Stimulated activated CD8-positive, alpha-beta memory T cell treated with anti-CD3 and anti-CD28 coated beads, Interleukin-15, amount 100 ng/mL, for 48 hours (primary cell): Measurements from ENCODE around the gene MKRN2.
"Not testable (repeated sequence)": the region's sequence is repeated elsewhere in the genome, so short reads cannot be mapped to it uniquely, and the experiment has no call there.

Experiments
- DNase-seq, 2 donors: peaks; one replicate each; pipeline ENCODE4 v3.0.0-alpha.2; 2020; ENCODE audit warnings: low read depth in 2 of 2

Gene MKRN2

DNA sequence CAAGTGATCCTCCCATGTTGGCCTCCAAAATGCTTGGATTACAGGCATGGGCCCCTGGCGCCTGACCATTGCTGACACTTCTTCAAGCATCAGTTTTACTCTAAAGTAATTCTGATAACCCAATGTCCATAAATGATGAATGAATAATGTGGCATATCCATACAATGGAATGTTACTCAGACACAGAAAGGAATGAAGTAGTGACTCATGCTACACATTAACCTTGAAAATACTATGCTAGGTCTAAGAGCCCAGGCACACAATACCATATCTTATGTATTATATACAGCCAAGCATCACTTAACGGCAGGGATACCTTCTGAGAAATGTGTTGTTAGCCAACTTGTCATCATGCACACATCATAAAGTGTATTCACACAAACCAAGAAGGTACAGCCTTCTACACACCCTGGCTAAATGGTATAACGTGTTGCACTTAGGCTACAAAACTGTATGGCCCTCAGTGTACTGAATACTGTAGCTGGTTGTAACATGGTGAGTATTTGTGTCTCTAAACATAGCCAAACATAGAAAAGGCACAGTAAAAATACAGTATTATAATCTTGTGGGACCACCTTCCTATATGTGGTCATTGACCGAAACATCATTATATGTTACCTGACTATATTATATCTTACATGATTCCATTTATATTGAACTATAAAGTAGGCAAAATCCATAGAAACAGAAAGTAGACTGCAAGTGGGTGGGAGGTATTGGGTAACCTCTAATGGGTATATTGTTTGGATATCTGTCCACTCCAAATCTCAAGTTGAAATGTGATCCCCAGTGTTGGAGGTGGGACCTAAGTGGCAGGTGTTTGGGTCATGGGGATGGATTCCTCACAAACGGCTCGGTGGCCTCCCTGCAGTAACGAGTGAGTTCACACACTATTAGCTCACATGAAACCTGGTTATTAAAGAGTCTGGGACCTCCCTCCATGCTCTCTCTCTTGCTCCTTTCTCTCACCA, 31.4 kb downstream of the MKRN2 start:
- DNase-seq = no peak

DNA sequence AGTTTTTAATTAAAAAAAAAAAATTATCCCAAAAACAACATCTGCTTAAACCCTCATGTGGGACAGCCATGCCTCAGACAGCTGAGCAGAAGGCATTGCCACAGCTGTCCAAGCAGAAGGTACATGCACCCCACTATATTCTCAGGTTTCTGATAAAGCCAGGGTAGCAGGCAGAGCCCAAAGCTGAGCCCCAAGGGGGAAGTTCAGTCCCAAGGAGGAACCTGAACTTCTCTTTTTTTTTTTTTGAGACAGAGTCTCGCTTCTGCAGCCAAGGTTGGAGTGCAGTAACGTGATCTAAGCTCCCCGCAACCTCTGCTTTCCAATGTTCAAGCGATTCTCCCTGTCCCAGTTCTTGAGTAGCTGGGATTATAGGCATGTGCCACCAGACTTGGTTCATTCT, 33.2 kb downstream of the MKRN2 start:
- DNase-seq = no peak

DNA sequence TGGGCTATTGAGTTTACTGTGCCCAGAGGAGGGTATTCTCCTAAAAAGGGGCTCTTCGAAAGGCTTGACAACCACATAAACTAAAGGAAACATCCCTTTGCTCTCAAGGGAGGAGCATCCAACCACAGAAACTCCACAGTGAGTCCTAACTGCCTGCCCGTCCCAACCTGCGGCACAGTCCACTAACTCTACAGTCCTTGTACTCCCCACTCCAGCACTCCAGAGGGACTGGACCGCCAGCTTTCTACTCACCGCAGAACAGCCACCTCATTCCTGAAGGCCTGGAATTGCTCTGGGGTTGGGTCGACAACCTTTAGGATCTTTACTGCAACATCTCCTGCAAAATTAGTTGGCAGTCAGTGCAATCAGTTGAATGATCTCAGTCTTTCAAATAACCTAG, 34.6 kb downstream of the MKRN2 start:
- DNase-seq = no peak

DNA sequence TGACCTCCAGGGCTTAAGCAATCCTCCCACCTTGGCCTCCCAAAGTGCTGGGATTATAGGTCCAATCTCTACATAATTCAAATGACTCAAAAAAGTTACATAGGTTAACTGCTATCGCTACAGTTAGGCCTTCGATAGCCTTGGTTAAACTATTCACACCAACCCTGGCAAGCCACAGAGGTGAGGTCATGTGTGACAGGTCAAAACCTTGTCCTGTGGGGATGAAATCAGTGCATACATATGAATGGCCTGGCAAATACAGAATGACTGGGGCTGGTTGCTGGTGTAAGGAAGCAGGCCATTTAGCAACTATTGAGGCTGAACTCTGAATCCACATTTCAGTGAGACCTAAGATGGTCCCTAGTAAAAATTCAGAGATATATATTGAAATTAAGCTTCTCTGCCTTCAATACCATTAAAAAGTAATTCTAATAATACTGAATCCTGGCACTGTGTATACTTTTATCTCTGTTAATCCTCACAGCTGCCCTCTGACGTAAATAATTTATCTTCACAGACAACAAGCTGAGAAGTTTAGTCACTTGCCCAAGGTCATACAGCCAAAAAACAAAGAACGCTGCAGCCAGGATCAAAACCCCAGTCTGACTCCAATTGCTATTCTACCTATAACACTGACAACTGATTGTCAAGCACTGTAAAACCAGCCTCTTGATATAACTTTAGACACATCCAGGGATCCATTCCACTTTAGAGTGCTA, 35.3 kb downstream of the MKRN2 start:
- no peak for DNase-seq

DNA sequence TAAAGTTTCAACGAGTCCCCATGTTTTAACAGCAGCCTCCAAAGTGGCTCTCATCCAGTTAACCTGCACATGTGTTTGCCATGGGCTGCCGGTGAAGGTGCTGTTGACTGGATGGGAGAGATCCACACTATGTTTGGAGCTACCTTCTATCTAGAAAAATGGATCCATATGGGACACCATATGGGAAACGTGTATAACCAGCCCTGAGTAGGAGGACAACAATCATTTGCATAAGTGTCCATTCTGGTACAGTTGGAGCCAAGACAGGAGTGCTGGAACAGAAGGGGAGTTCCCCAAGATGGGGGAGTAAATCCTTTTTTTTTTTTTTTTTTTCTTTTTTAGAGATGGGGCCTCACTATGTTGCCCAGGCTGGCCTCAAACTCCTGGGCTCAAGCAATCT, 36.6 kb downstream of the MKRN2 start:
- DNase-seq = no peak

DNA sequence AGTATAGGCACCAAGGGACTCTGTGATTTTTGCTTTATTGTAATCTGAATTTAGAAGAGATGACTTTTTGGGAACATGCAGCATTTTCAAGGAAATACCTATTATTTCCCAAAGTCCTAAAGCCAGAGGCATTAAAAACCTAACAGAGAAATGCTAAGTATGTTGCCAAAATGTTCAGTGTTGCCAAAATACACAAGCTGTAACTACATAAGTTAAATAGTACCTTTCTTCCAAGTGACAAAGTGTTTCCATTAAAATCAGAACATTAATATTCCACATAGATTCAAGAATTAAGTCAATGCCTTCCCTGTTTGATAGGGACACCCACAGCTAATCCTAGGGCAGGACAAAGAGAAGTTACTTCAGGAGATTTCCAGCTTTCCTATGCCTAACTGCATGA, 42.0 kb downstream of the MKRN2 start:
- DNase-seq = no peak

DNA sequence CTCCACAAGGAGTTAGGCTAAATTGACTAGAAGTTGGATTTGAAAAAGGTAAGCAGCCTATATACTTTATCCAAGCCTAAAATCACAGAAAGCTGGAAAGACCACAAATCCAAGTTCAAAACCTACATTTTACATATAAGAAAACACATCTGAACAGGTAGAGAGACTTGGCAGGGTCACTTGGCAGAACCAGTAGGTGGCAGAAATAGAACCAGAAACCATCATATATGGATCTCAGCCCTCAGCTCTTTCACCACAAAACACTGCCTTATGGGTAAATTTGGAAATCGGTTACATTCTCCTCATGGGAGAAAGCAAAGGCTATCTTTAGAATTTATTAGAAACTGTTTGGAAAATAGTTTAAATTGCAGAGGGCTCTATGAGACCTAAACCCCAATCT, 44.2 kb downstream of the MKRN2 start:
- DNase-seq = no peak

DNA sequence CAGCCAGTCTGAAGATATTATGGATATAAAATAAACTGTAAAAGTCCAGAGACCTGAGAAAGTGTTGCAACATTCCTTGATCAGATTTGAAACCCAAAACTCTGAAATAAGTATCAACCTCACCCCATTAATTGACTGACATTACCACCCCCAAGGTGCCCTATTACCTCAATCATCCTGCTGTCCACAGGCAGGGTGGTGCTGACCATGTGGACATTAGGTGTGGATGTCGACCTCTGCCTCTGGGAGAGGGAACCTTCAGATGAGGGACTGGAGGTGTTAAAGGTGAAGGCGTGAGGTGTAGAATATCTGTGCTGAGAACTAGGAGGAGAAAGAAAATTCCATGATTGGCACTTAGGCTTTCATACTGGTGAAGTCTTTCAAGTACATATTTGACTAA, 47.1 kb downstream of the MKRN2 start:
- no peak for DNase-seq

DNA sequence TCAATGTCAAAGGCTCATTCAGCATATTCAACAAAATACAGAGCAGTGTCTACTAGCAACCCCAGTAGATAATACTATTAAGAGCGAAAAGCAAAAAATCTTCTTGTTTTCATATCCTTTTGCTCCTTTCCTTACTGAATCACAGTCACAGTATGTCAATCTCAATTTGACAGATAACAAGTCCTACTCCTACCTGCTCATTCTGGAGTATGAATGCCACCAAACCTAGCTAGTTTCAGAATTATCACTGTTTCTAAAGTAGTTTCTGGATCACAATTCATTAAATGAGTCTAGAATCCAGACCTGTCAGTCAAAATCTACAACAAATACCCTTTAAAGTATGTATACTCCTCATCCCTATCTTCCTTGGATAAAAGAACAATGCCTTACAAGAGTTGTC, 51.5 kb downstream of the MKRN2 start:
- DNase-seq = no peak

DNA sequence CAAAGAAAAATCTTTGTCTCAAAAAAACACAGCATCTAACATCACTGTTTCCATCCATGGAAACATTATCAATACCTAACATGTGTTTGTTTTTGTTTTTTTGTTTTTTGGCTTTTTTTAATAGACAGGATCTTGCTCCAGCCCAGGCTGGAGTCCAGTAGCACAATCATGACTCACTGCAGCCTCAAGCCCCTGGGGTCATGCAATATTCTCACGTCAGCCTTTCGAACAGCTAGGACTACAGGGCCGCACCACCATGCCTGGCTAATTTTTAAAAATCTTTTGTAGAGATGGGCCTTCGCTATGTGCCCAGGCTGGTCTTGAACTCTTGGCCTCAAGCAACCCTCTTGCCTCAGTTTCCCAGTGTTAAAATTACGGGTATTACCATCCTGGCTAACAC, 54.2 kb downstream of the MKRN2 start:
- DNase-seq = no peak

DNA sequence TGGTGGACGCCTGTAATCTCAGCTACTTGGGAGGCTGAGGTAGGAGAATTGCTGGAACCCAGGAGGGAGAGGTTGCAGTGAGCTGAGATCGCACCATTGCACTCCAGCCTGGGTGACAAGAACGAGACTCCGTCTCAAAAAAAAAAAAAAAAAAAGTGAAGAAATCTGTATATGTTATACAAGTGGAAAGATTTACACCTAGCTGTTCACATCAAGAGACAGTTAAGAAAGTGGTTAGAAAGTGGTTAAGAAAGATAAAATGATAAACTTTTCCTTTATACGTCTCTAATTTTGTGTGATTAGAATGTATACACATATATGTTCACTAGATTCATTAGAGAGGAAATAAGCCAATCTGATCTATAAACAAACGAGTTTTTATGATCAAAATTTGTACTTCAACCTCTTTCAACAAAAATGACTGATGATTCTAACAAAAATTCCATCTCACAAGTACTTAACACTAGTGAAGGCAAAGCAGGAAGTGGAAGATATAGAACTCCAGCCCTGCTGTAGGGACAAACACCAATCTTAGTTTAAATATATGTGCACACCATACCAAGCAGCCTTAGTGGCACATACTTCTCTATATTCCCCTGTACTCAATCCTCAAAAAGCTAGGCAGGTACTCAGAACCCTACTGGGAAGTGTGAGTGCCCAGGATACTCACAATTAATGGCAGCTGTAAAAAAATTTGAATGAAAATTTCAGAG, 55.8 kb downstream of the MKRN2 start:
- no peak for DNase-seq

DNA sequence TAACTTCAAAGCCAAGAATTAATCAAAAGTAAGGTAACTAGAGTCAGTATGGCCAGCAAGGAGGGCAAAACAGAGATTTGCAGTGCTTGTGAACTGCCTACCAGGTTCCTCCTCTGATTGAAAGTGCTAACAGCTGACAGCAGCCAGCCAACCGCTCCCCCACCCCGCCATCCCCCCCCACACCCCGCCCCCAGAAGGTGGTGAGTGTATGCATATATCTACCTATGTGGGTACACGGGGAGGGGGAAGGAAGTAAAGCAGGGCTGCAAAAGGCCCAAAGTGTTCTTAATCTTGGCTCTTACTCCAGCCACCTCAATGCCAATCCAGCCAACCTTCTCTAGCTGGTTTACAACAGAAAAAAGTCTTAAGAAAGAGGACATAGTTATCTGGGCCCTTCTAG, 56.4 kb downstream of the MKRN2 start:
- no peak for DNase-seq

DNA sequence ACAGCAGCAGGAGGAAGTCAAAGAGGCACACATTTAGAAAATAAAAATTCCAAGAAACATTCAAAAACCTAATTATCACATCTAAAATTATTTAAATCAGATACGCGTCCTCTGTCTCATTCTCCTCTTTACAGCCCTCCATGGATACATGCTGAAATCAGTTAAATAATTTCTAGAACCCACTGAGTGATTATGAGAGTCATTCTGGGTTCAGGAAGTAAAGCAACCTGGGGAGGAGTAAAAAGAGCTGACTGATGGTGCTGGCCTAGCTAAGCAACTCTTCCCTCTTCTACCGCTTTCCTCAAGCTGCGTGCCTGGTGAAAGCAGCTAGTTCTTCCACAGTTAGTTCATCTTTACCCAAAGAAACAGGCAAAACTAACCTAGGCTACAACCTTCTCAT, 58.4 kb downstream of the MKRN2 start:
- DNase-seq = no peak

DNA sequence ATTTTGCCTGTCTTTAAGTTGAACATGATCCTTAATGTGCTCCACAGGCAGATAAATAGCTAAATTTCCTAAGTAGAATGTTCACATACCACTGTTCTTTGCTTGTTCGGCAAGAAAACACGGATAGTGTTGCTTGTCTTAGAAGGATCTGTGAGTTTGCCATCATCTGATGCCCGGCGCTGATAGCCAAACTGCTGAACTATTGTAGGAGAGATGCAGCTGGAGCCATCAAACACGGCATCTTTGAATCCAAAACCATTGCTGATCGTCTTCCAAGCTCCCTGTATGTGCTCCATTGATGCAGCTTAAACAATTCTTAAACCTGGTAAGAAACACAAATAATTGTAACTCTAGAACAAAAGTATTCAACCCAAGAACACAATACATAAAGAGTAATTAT, 61.5 kb downstream of the MKRN2 start:
- DNase-seq = no peak

DNA sequence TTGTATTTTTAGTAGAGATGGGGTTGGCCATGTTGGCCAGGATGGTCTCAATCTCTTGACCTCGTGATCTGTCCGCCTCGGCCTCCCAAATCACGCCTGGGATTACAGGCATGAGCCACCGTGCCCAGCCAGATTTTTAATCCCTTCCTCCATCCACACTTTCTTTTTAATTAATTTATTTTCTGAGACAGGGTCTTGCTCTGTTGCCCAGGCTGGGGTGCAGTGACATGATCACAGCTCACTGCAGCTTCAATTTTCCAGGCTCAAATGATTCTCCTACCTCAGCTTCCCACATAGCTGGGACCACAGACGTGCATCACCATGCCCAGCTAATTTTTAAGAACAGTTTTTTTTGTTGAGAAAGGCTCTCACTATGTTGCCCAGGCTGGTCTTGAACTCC, 63.4 kb downstream of the MKRN2 start:
- no peak for DNase-seq

DNA sequence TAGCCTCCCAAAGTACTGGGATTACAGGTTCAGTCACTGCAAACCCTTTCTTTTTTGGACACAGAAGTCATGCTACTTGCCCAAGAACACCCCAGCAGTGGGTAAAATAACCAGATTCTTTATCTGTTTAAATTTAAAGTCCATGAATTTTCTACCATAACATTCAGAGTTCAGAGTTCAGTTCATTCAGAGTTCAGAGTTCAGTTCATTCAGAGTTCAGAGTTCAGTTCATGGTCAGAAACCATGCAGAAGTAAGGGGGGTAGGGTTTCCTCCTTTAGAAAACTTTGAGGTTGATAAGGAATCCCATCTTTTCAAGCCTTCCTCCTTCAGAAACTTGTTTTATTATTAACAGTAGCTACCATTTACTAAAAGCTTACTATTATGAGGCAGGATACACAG, 63.8 kb downstream of the MKRN2 start:
- DNase-seq = no peak

DNA sequence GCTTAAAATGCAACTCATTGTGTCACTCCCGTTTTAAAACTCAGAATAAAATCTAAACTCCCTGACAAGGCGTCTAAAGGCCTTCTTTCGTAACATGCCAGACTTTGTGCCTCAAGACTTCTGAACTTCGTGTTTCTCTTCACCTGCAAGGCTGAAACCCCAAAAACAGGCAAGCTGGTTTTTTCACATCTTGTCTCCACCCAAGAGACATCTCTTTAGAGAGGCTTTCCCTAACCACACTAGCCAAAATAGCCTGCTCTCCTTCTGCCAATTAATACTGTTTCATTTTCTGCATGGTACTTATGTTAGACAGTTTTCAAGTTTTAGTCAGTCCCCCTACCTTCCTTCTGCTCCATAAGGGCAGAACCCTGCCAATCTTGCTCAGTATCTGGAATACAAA, 65.4 kb downstream of the MKRN2 start:
- no peak for DNase-seq

DNA sequence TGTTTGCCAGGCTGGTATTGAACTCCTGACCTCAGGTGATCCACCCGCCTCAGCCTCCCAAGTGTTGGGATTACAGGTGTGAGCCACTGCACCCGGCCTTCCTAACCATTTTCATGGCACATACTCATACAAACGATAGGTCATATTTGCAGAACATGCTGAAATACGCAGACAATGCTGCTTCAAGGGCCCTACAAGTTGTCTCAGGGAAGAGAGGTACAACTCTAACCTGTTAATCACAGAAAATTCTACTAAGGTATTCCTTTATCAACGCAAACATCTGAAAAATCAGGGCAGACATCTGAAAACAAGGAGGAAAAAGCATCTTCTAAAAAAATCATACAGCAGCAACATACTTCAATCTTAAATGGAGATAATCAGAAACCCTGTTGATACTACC, 67.2 kb downstream of the MKRN2 start:
- DNase-seq = no peak

DNA sequence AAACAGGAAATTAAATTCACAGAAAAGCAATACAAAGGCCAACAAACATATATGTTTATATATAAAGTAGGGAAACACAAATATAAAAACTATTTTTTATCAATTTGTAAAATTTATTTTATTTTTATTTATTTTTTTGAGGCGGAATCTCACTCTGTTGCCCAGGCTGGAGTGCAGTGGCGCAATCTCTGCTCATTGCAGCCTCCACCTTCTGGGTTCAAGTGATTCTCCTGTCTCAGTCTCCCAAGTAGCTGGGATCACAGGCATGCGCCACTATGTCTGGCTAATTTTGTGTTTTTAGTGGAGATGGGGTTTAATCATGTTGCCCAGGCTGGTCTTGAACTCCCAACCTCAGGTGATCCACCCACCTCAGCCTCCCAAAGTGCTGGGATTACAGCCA, 68.1 kb downstream of the MKRN2 start:
- not testable (repeated sequence) for DNase-seq

DNA sequence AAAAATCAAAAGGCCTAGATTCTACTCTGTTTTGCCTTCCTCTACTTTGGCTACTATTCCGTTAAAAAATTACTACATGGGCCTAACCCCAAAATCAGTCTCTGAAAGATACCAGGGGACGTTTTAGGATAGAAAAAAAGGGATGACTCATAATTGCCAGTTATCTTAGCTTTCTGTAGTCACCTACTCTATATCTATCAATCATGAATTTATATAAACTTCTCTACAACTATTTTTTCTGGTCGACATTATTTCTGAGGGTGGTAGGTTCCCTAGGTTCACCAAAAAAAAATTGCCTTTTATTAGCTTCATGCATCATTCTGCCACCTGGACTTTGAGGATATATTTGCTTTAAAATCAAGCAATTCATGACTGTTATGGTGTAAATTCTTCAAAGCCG, 70.5 kb downstream of the MKRN2 start:
- no peak for DNase-seq

DNA sequence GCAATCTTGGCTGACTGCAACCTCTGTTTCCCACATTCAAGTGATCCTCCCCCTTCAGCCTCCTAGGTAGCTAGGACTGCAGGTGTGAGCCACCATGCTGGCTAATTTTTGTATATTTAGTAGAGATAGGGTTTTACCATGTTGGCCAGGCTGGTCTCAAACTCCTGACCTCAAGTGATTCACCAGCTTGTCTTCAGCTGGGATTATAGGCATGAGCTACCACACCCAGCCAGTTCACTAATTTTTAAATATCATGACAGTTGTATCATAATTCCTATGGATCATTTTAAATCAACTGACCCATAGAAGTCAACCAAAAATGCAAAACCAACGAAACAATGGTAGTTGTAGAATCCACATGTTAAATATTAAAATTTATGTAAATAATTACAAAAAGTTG, 71.9 kb downstream of the MKRN2 start:
- no peak for DNase-seq

DNA sequence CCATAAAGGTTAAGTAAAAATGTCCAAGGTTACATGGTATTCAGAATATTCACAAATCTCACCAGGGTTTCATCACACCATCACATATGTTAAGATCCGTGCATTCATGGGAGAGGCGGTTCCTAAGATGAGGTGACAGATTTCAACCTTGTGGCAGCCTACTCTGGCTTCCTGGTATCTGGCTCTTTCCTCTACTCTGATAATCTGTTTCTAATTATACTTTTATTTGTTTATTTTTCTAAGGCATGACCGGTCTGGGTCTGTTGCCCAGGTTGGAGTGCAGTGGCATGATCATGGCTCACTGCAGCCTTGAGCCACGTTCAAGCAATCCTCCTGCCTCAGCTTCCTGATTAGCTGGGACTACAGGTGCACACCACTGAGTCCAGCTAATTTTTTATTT, 72.7 kb downstream of the MKRN2 start:
- no peak for DNase-seq

DNA sequence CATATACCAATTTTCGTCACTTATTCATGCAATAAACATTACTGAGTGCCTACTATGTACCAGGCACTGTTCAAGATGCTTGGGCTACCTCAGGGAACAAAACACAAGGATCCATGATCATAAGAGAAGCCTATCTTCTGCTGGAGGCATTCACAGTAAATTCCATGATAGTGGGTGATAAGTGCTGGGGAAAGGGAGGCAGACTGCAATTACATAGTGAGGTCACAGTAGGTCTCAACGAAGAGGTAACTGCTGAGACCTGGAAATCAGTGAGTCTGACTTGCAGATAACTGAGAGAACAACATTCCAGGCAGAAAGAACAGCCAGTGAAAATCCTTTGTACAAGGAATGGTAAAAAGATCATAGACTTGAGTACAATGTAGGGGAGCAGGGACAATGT, 73.4 kb downstream of the MKRN2 start:
- no peak for DNase-seq
